MM.1S (cell line): ENCODE measurements around the gene BCL2L14.

Experiments
- DNase-seq: peaks from one replicate; pipeline ENCODE4 v3.0.0-alpha.2; 2015
- H2AFZ ChIP-seq: fragments of 300-600 bp; sonication (generic); 2 replicates; pipeline ENCODE4 v1.6.0; 2016; ENCODE audit warnings: antibody characterized with exemption, low read length
- H3F3A ChIP-seq: fragments of 300-600 bp; sonication (generic); 2 replicates; pipeline ENCODE4 v1.6.1; 2016; ENCODE audit warnings: mild to moderate bottlenecking, antibody characterized with exemption, low read length, moderate library complexity, mixed read lengths; ENCODE audit not compliant: insufficient read depth
- H3K27ac ChIP-seq: fragments of 300-600 bp; sonication (generic); 2 replicates; pipeline ENCODE4 v1.5.1; 2016; ENCODE audit warnings: mild to moderate bottlenecking, low read length
- H3K27me3 ChIP-seq: fragments of 300-600 bp; sonication (generic); replicated peaks from 2 replicates; pipeline ENCODE4 v1.6.0; 2016; ENCODE audit warnings: low read length; ENCODE audit not compliant: insufficient read depth
- H3K36me3 ChIP-seq: fragments of 300-600 bp; sonication (generic); replicated peaks from 2 replicates; pipeline ENCODE4 v1.6.1; 2016; ENCODE audit warnings: mild to moderate bottlenecking, low read length, mixed read lengths; ENCODE audit not compliant: insufficient read depth
- H3K4me1 ChIP-seq: fragments of 300-600 bp; sonication (generic); 2 replicates; pipeline ENCODE4 v1.6.1; 2016; ENCODE audit warnings: low read length, mixed read lengths
- H3K4me2 ChIP-seq: fragments of 300-600 bp; sonication (generic); 2 replicates; pipeline ENCODE4 v1.6.0; 2016; ENCODE audit warnings: low read depth, low read length
- H3K4me3 ChIP-seq: fragments of 300-600 bp; sonication (generic); 2 replicates; pipeline ENCODE4 v1.5.1; 2016; ENCODE audit warnings: low read length, mixed read lengths
- H3K79me2 ChIP-seq: fragments of 300-600 bp; sonication (generic); 2 replicates; pipeline ENCODE4 v1.6.1; 2016; ENCODE audit warnings: mixed run types, low read length, mixed read lengths
- H3K9ac ChIP-seq: fragments of 300-600 bp; sonication (generic); 2 replicates; pipeline ENCODE4 v1.6.1; 2016; ENCODE audit warnings: low read length, mixed read lengths
- H3K9me2 ChIP-seq: fragments of 300-600 bp; sonication (generic); replicated peaks from 2 replicates; pipeline ENCODE4 v1.6.1; 2016; ENCODE audit warnings: mild to moderate bottlenecking, low read length, mixed read lengths; ENCODE audit not compliant: insufficient read depth
- H3K9me3 ChIP-seq: fragments of 300-600 bp; sonication (generic); replicated peaks from 2 replicates; pipeline ENCODE4 v1.6.1; 2016; ENCODE audit warnings: mild to moderate bottlenecking, low read length, mixed read lengths; ENCODE audit not compliant: insufficient read depth
- H4K20me1 ChIP-seq: fragments of 300-600 bp; sonication (generic); 2 replicates; pipeline ENCODE4 v1.6.1; 2016; ENCODE audit warnings: mild to moderate bottlenecking, low read length, moderate library complexity, mixed read lengths; ENCODE audit not compliant: insufficient read depth
- EZH2 ChIP-seq: fragments of 300-600 bp; sonication (generic); optimal IDR thresholded peaks from 2 replicates; pipeline ENCODE3; 2017; ENCODE audit warnings: low read depth, mild to moderate bottlenecking, antibody characterized with exemption, low read length, mixed read lengths
- EZH2phosphoT487 ChIP-seq: fragments of 300-600 bp; sonication (generic); IDR thresholded peaks from 2 replicates; pipeline ENCODE4 v1.6.1; 2018; ENCODE audit warnings: antibody characterized with exemption, low read length
- TF ChIP-seq, protein P1 (sequence below): fragments of 300-600 bp; sonication (generic); IDR thresholded peaks from 2 replicates; pipeline ENCODE4 v1.5.1; 2016; ENCODE audit warnings: antibody characterized with exemption, low read length, mixed read lengths

Gene BCL2L14

DNA sequence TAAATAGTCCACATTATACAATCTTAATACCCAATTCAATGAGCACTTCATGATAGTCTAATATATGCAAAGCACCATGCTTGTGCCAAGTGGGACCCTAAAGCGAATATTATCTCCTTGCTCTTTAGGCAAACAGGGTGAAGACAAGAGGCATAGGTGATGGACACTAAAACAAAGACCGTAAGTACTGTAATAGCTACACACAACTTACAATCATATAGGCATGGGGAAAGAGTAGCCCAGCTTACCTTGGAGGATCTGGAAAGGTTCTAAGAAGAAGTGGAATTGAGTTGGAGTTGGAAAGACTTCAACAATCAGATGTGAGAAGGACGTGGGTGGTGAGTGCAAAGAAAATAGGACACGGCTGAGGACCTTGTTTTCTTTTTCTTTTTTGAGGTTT lies 19.1 kb upstream of the BCL2L14 start:
- no peak overlapping the region for H3K9ac ChIP-seq
- H3K36me3 ChIP-seq, result no peaks in the 10 kb centered on the region
- no peaks in the 10 kb centered on the region for H3K4me1 ChIP-seq
- no peaks in the 10 kb centered on the region for H3K9me3 ChIP-seq
- DNase-seq, result no peak
- H3K4me3 ChIP-seq, result no peak overlapping the region
- H3F3A ChIP-seq, result no peaks in the 10 kb centered on the region
- H4K20me1 ChIP-seq, result no peaks in the 10 kb centered on the region
- no peaks in the 10 kb centered on the region for H3K27me3 ChIP-seq
- no peak overlapping the region for H3K27ac ChIP-seq
- no peaks in the 10 kb centered on the region for H3K9me2 ChIP-seq
- TF ChIP-seq, protein P1, sequence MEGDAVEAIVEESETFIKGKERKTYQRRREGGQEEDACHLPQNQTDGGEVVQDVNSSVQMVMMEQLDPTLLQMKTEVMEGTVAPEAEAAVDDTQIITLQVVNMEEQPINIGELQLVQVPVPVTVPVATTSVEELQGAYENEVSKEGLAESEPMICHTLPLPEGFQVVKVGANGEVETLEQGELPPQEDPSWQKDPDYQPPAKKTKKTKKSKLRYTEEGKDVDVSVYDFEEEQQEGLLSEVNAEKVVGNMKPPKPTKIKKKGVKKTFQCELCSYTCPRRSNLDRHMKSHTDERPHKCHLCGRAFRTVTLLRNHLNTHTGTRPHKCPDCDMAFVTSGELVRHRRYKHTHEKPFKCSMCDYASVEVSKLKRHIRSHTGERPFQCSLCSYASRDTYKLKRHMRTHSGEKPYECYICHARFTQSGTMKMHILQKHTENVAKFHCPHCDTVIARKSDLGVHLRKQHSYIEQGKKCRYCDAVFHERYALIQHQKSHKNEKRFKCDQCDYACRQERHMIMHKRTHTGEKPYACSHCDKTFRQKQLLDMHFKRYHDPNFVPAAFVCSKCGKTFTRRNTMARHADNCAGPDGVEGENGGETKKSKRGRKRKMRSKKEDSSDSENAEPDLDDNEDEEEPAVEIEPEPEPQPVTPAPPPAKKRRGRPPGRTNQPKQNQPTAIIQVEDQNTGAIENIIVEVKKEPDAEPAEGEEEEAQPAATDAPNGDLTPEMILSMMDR, result no peak
- TF ChIP-seq EZH2phosphoT487 (no peak), EZH2 (no peak)
- no peaks in the 10 kb centered on the region for H3K79me2 ChIP-seq
- H2AFZ ChIP-seq, result no peak overlapping the region
- H3K4me2 ChIP-seq, result no peak overlapping the region

DNA sequence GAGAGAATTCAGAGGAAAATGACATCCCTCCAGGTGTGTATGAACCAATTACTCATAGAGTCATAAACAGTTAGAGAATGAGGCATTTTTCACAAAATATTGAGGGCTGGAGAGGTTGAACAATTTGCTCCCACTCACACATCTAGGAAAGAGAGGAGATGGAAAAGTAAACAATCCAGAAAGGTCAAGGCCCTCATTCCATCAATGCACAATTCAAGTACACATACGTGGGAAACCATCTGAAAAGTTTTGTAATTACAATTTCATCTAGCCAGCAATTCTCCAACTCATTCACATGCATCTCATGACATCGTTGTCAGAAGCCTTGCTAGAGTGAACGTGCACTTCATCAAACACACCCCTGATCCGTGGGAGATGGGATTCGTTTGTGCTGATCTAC lies 15.7 kb upstream of the BCL2L14 start:
- Histone ChIP-seq H3K36me3 (no peaks in the 10 kb centered on the region), H3K79me2 (no peaks in the 10 kb centered on the region), H3K4me1 (no peaks in the 10 kb centered on the region), H2AFZ (no peak overlapping the region), H3K27me3 (no peaks in the 10 kb centered on the region), H4K20me1 (no peaks in the 10 kb centered on the region), H3K9me2 (no peaks in the 10 kb centered on the region), H3K4me2 (no peak overlapping the region), H3K9ac (no peak overlapping the region), H3K27ac (no peak overlapping the region), H3K9me3 (no peaks in the 10 kb centered on the region), H3K4me3 (no peak overlapping the region), H3F3A (no peaks in the 10 kb centered on the region)
- DNase-seq, result no peak
- TF ChIP-seq EZH2 (no peak), EZH2phosphoT487 (no peak)
- TF ChIP-seq, protein P1, result no peak

DNA sequence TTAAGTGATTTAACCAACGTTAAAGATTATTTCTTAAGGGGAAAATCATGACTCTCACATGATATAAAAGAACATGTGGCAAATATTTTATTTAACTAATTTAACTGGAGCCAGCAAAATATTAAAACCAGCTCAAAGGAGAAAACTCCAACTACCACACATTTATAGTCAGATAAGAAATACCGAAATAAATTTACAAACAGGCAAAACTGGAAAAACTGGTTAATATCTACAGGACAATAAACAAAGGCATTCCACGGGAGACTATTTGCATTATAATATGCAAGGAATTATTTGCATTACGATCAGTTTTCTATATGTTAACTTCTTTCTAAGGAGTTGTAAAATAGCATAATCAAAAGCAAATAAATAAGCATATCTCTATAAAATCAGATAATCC lies 13.8 kb upstream of the BCL2L14 start:
- H3K4me1 ChIP-seq, result no peaks in the 10 kb centered on the region
- H3F3A ChIP-seq, result no peaks in the 10 kb centered on the region
- H3K9me3 ChIP-seq, result no peaks in the 10 kb centered on the region
- H3K27me3 ChIP-seq, result no peaks in the 10 kb centered on the region
- no peak overlapping the region for H3K27ac ChIP-seq
- no peaks in the 10 kb centered on the region for H3K36me3 ChIP-seq
- no peaks in the 10 kb centered on the region for H3K79me2 ChIP-seq
- no peaks in the 10 kb centered on the region for H3K9me2 ChIP-seq
- no peak overlapping the region for H3K4me2 ChIP-seq
- no peaks in the 10 kb centered on the region for H4K20me1 ChIP-seq
- DNase-seq, result no peak
- no peak overlapping the region for H3K4me3 ChIP-seq
- no peak overlapping the region for H2AFZ ChIP-seq
- TF ChIP-seq EZH2phosphoT487, result no peak
- no peak for TF ChIP-seq EZH2
- TF ChIP-seq, protein P1, result no peak
- H3K9ac ChIP-seq, result no peak overlapping the region

DNA sequence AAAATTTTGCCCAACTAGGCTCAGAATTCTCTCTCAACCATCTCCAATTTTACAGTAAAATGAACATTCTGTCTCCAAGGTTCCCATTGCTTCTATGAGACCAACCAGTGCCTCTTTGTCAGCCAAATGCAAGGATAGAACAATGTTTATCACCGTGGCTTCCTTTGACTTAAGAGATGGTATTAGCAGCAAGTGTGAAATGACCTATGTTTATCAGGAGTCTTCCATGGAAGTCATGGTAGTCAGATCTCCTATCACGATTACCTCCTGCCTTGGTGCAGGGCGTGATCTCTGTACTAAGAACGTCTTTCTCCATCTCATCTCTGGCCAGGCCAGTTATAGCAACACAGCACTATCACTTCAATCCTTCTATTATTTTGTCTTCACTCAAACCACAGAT lies 6.1 kb upstream of the BCL2L14 start:
- no peak overlapping the region for H2AFZ ChIP-seq

More for the DNA sequence above, 6.1 kb upstream of the BCL2L14 start:
- no peaks in the 10 kb centered on the region for H4K20me1 ChIP-seq
- H3K27me3 ChIP-seq, result no peaks in the 10 kb centered on the region
- H3K4me1 ChIP-seq, result no peaks in the 10 kb centered on the region
- H3K4me2 ChIP-seq, result no peak overlapping the region
- no peak overlapping the region for H3K4me3 ChIP-seq
- no peaks in the 10 kb centered on the region for H3F3A ChIP-seq
- H3K27ac ChIP-seq, result no peak overlapping the region
- no peak overlapping the region for H3K9ac ChIP-seq
- no peaks in the 10 kb centered on the region for H3K9me2 ChIP-seq
- no peaks in the 10 kb centered on the region for H3K36me3 ChIP-seq
- H3K9me3 ChIP-seq, result no peaks in the 10 kb centered on the region
- TF ChIP-seq EZH2 (no peak), EZH2phosphoT487 (no peak)
- TF ChIP-seq, protein P1, result no peak
- no peak for DNase-seq
- H3K79me2 ChIP-seq, result no peaks in the 10 kb centered on the region
